Gastrocnemius medialis (tissue), 4 donors: ENCODE results near the gene FAH.

Experiments used
- CTCF ChIP-seq, 5 experiments: fragments of 450-650 bp in 3 of 5; fragments of 200-600 bp in 2 of 5; sonication (generic) in 2 of 5; IDR thresholded peaks in 4 of 5; conservative IDR thresholded peaks in 1 of 5; 1 replicate in 4 of 5; 2 replicates in 1 of 5; pipeline ENCODE4 v1.5.1; 2016 to 2019; ENCODE audit warnings: antibody characterized with exemption in 5 of 5, mild to moderate bottlenecking in 3 of 5, moderate library complexity in 3 of 5
- POLR2A ChIP-seq, 2 donors: fragments of 450-650 bp; IDR thresholded peaks; one replicate each; pipeline ENCODE4 v1.6.1; 2017; ENCODE audit warnings: antibody characterized with exemption in 2 of 2, mild to moderate bottlenecking in 2 of 2, moderate library complexity in 2 of 2

GRCh38 chr15:80159301-80159700, 6.5 kb downstream of the FAH start:
- TF ChIP-seq CTCF (IDR thresholded peaks at IDR 0.05 in 4 of 5, conservative IDR thresholded peaks at IDR 0.05 in 1 of 5) (no peak), POLR2A (IDR thresholded peaks at IDR 0.05) (no peak)
